ENCODE data around the gene PTN. TPM values are rescaled to one million over a fixed set of nuclear protein-coding genes. Genes with fewer than 3 reads are reported as not detected.

Gene PTN
- total and polyA plus RNA-seq, 2 of the 13 experiments (the other 11 are each of a cell fraction or from before 2014, with no cell fraction given): not detected

DNA sequence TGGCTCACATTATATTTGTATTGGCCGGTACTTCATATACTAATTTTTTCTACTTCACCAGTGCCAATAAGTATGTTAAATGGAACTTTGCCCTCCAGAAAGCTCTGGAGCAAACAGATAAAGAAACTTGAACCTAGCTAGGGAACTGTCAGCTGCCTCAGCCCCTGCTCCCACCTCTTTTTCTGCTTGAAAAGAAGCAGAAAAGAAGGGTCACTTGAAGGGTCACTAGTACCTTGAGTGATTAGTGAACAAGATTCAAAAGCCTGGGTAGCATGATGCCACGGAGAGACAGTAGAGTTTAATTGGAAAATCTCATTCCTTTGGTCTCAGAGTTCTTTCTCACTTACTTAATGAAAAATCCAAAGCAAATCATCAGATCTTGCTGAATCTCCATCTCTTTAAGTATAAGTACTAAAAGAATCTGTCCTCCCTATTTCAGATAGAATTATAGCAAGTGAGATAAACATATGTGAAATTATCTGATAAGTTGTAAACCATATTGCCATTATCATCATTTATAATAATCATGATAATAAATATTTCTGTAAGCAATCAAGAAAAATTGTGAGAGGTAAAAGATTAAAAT lies 47.7 kb downstream of the PTN start:
- TF ChIP-seq, protein P1, sequence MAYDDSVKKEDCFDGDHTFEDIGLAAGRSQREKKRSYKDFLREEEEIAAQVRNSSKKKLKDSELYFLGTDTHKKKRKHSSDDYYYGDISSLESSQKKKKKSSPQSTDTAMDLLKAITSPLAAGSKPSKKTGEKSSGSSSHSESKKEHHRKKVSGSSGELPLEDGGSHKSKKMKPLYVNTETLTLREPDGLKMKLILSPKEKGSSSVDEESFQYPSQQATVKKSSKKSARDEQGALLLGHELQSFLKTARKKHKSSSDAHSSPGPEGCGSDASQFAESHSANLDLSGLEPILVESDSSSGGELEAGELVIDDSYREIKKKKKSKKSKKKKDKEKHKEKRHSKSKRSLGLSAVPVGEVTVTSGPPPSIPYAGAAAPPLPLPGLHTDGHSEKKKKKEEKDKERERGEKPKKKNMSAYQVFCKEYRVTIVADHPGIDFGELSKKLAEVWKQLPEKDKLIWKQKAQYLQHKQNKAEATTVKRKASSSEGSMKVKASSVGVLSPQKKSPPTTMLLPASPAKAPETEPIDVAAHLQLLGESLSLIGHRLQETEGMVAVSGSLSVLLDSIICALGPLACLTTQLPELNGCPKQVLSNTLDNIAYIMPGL (CRISPR knock-in tag; IDR thresholded peaks at IDR 0.05; ENCODE audit: borderline replicate concordance in 1 of 2, low read depth in 1 of 2): no peak
- TF ChIP-seq SMARCC2 (IDR thresholded peaks at IDR 0.05) (no peak), ZNF180 (CRISPR knock-in tag; IDR thresholded peaks at IDR 0.05; ENCODE audit: borderline replicate concordance, low read depth) (no peak), POLR2A (IDR thresholded peaks at IDR 0.05; ENCODE audit: insufficient read depth in 1 of 2, low read depth in 2 of 2, low read length in 2 of 2) (no peak), SP5 (CRISPR knock-in tag; IDR thresholded peaks at IDR 0.05; ENCODE audit: borderline replicate concordance, low read depth) (no peak), CHD2 (IDR thresholded peaks at IDR 0.05; ENCODE audit: low read depth, low read length) (no peak), RELA (CRISPR knock-in tag; IDR thresholded peaks at IDR 0.05) (no peak), ISL2 (CRISPR knock-in tag; IDR thresholded peaks at IDR 0.05) (no peak), ZBTB8A (CRISPR knock-in tag; IDR thresholded peaks at IDR 0.05; ENCODE audit: borderline replicate concordance, low read depth) (no peak), PHF5A (CRISPR knock-in tag; IDR thresholded peaks at IDR 0.05; ENCODE audit: low read depth, unreplicated experiment) (no peak), JUN (CRISPR knock-in tag; IDR thresholded peaks at IDR 0.05) (no peak), ZNF749 (CRISPR knock-in tag; IDR thresholded peaks at IDR 0.05; ENCODE audit: borderline replicate concordance) (no peak), DR1 (CRISPR knock-in tag; IDR thresholded peaks at IDR 0.05) (no peak)
- TF ChIP-seq, protein P2, sequence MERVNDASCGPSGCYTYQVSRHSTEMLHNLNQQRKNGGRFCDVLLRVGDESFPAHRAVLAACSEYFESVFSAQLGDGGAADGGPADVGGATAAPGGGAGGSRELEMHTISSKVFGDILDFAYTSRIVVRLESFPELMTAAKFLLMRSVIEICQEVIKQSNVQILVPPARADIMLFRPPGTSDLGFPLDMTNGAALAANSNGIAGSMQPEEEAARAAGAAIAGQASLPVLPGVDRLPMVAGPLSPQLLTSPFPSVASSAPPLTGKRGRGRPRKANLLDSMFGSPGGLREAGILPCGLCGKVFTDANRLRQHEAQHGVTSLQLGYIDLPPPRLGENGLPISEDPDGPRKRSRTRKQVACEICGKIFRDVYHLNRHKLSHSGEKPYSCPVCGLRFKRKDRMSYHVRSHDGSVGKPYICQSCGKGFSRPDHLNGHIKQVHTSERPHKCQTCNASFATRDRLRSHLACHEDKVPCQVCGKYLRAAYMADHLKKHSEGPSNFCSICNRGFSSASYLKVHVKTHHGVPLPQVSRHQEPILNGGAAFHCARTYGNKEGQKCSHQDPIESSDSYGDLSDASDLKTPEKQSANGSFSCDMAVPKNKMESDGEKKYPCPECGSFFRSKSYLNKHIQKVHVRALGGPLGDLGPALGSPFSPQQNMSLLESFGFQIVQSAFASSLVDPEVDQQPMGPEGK (CRISPR knock-in tag; IDR thresholded peaks at IDR 0.05): no peak
- TF ChIP-seq, protein P3, sequence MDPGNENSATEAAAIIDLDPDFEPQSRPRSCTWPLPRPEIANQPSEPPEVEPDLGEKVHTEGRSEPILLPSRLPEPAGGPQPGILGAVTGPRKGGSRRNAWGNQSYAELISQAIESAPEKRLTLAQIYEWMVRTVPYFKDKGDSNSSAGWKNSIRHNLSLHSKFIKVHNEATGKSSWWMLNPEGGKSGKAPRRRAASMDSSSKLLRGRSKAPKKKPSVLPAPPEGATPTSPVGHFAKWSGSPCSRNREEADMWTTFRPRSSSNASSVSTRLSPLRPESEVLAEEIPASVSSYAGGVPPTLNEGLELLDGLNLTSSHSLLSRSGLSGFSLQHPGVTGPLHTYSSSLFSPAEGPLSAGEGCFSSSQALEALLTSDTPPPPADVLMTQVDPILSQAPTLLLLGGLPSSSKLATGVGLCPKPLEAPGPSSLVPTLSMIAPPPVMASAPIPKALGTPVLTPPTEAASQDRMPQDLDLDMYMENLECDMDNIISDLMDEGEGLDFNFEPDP (CRISPR knock-in tag; conservative IDR thresholded peaks at IDR 0.05): no peak
- TF ChIP-seq, protein P4, sequence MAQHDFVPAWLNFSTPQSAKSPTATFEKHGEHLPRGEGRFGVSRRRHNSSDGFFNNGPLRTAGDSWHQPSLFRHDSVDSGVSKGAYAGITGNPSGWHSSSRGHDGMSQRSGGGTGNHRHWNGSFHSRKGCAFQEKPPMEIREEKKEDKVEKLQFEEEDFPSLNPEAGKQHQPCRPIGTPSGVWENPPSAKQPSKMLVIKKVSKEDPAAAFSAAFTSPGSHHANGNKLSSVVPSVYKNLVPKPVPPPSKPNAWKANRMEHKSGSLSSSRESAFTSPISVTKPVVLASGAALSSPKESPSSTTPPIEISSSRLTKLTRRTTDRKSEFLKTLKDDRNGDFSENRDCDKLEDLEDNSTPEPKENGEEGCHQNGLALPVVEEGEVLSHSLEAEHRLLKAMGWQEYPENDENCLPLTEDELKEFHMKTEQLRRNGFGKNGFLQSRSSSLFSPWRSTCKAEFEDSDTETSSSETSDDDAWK (CRISPR knock-in tag; IDR thresholded peaks at IDR 0.05): no peak
- no peak for ATAC-seq
- intact Hi-C loops (cut with micrococcal nuclease; ENCODE audit: unreplicated experiment) (no loop called here), in situ Hi-C loops (cut with HindIII; ENCODE audit: extremely low pct_ligation_motif_present, low pct_unique_long_range_greater_than_20kb) (no loop called here)
- no peak overlapping the region for H2AFZ ChIP-seq (ENCODE audit: low read length)
- no peak overlapping the region for H3K27ac ChIP-seq (ENCODE audit: extremely low read length, insufficient read depth, low read length)
- H3K9ac ChIP-seq (ENCODE audit: insufficient read depth, low read depth, low read length): no peak overlapping the region
- no peaks in the 10 kb centered on the region for H3K4me1 ChIP-seq (ENCODE audit: insufficient read depth, low read length)
- no peak for DNase-seq (ENCODE audit: low spot score)
- CTCF ChIA-PET (ENCODE audit: low intra/inter-chr PET ratio, low total read pairs): no interaction called here
- no peaks in the 10 kb centered on the region for H3K79me2 ChIP-seq (ENCODE audit: insufficient read depth, low read length)
- FAIRE-seq: no peak
- H3K36me3 ChIP-seq (replicated peaks in 1 of 2; ENCODE audit: control insufficient read depth in 1 of 2, insufficient read depth in 2 of 2, low read length in 2 of 2): no peaks in the 10 kb centered on the region
- no TSS peak for BruUV-seq (replicated peaks)
- no peaks in the 10 kb centered on the region for H4K20me1 ChIP-seq (ENCODE audit: insufficient read depth, low read length)
- no peaks in the 10 kb centered on the region for H3K27me3 ChIP-seq (ENCODE audit: control insufficient read depth in 1 of 2, insufficient read depth in 2 of 2, low read length in 2 of 2)
- no peak overlapping the region for H3K4me2 ChIP-seq (ENCODE audit: low read depth, low read length)
- no peaks in the 10 kb centered on the region for H3K9me3 ChIP-seq (ENCODE audit: low read length)
- H3K4me3 ChIP-seq (replicated peaks in 1 of 3; ENCODE audit: insufficient read depth in 1 of 3, low read depth in 2 of 3, low read length in 3 of 3): no peak overlapping the region
- POLR2A ChIA-PET: no interaction called here
- 3% methylated on average over 2 of the region's 2 CpGs for WGBS (ENCODE audit: low lambda C conversion rate)

Measured in HepG2 (cell line).